Transverse colon (tissue), 4 donors: Measurements from ENCODE around the gene VKORC1. TPM values are rescaled to one million over a fixed set of nuclear protein-coding genes. Genes with fewer than 3 reads are reported as not detected.

Experiments
- DNase-seq: peaks from one replicate; pipeline ENCODE4 v3.0.0-alpha.2; 2019
- H3K27ac ChIP-seq, 4 donors: fragments of 200-600 bp; sonication (generic); 2 replicates each; pipeline ENCODE4 v1.5.1; 2016 to 2018; ENCODE audit warnings: inconsistent platforms in 4 of 4
- H3K27me3 ChIP-seq: fragments of 200-600 bp; sonication (generic); 2 replicates; pipeline ENCODE4 v1.5.1; 2017; ENCODE audit warnings: inconsistent platforms
- H3K36me3 ChIP-seq, 4 donors: fragments of 200-600 bp; sonication (generic); 2 replicates each; pipeline ENCODE4 v1.5.1; 2017 to 2019; ENCODE audit warnings: inconsistent platforms in 4 of 4
- H3K4me1 ChIP-seq, 4 donors: fragments of 200-600 bp; sonication (generic); 2 replicates each; pipeline ENCODE4 v1.5.1; 2017 to 2020; ENCODE audit warnings: inconsistent platforms in 4 of 4
- H3K4me3 ChIP-seq, 4 donors: fragments of 200-600 bp; sonication (generic); 1 replicate in 1 of 4; 2 replicates in 3 of 4; pipeline versions ENCODE4 v1.5.1 to v1.6.1; 2017 to 2019; ENCODE audit warnings: inconsistent platforms in 4 of 4
- H3K9me3 ChIP-seq, 2 donors: fragments of 200-600 bp; sonication (generic); 2 replicates each; pipeline ENCODE4 v1.5.1; 2017 to 2019; ENCODE audit warnings: inconsistent platforms in 2 of 2
- CTCF ChIP-seq, 5 experiments: fragments of 200-600 bp in 3 of 5; fragments of 450-650 bp in 2 of 5; sonication (generic) in 3 of 5; IDR thresholded peaks; 1 replicate in 2 of 5; 2 replicates in 3 of 5; pipeline ENCODE4 v1.5.1; 2016 to 2017; ENCODE audit warnings: antibody characterized with exemption in 5 of 5, inconsistent platforms in 3 of 5, mild to moderate bottlenecking in 2 of 5, moderate library complexity in 1 of 5
- EP300 ChIP-seq: sonication (generic); formaldehyde crosslinking; IDR thresholded peaks from one replicate; pipeline ENCODE4 v1.6.1; 2017; ENCODE audit warnings: antibody characterized with exemption, low read depth
- POLR2A ChIP-seq: fragments of 450-650 bp; IDR thresholded peaks from one replicate; pipeline ENCODE4 v1.6.1; 2016; ENCODE audit warnings: antibody characterized with exemption, mild to moderate bottlenecking, moderate library complexity
- POLR2AphosphoS5 ChIP-seq, 3 donors: sonication (generic); formaldehyde crosslinking; IDR thresholded peaks; one replicate each; pipeline ENCODE4 v1.6.1; 2016; ENCODE audit warnings: antibody characterized with exemption in 3 of 3
- WGBS, 2 donors: methylation state at CpG; one replicate each; pipeline ENCODE4 v1.1.5; 2018; ENCODE audit warnings: low coverage in 1 of 2; 5-methylcytosine and 5-hydroxymethylcytosine counted together
- in situ Hi-C, 4 donors: fragments of 200-750 bp; cut with MboI; loops; one replicate each; pipeline versions ENCODE4 v1.15.0 to v1.15.1; 2017; ENCODE audit warnings: low sequenced_read_pairs in 3 of 4, low pct_ligation_motif_present in 1 of 4, low pct_unique_long_range_greater_than_20kb in 1 of 4
- intact Hi-C: fragments of 100-400 bp; cut with DNase I; formaldehyde crosslinking; loops from one replicate; pipeline ENCODE4 v1.15.1; 2023; ENCODE audit warnings: low total_unique reads
- total RNA-seq, 4 donors: library from RNA; depleted of rRNA; stranded (reverse); fragments of >200 nt; gene quantifications; one replicate each; pipeline ENCODE4 v1.1.0, GENCODE V29; 2016

Gene VKORC1
- total RNA-seq, 4 donors from 2014 or later: 29.5 to 89.0 (median 72.0) TPM

- H3K36me3 ChIP-seq: peaks cover 0 to 5% (median 3%) of the 10 kb centered on the region in 4 donors
- no peaks in the 10 kb centered on the region for H3K27me3 ChIP-seq
- intact Hi-C loops (no loop called here), in situ Hi-C loops (no loop called here)
- peaks cover 8 to 59% (median 35%) of the 10 kb centered on the region in 4 donors for H3K4me1 ChIP-seq
- 95% methylated on average over 15 of the region's 23 CpGs; no CpG with 5 or more reads in 1 of the 2 donors for WGBS, 2 donors
- no peak overlapping the region for H3K4me3 ChIP-seq
- TF ChIP-seq EP300: no peak
- TF ChIP-seq CTCF (IDR thresholded peaks at IDR 0.05): no peak
- no peak for TF ChIP-seq POLR2A
- no peak for TF ChIP-seq POLR2AphosphoS5 (IDR thresholded peaks at IDR 0.05)
- no peak overlapping the region for H3K27ac ChIP-seq
- DNase-seq: no peak
- H3K9me3 ChIP-seq: no peaks in the 10 kb centered on the region
Measured at GRCh38 chr16:31111881-31112466, 17.4 kb upstream of the VKORC1 start.

GRCh38 chr16:31110106-31111034 lies 15.8 kb upstream of the VKORC1 start:
- WGBS, 2 donors: 89 to 93% methylated on average over 9 to 26 of the region's 26 CpGs
- peaks cover 3 to 52% (median 29%) of the 10 kb centered on the region in 4 donors for H3K4me1 ChIP-seq
- no peak overlapping the region for H3K4me3 ChIP-seq
- no peak for DNase-seq
- intact Hi-C loops: no loop called here
- H3K9me3 ChIP-seq: no peaks in the 10 kb centered on the region
- no peak overlapping the region for H3K27ac ChIP-seq
- TF ChIP-seq POLR2A (no peak), POLR2AphosphoS5 (IDR thresholded peaks at IDR 0.05) (no peak), EP300 (no peak), CTCF (IDR thresholded peaks at IDR 0.05) (no peak)
- in situ Hi-C loops: no loop called here
- H3K27me3 ChIP-seq: no peaks in the 10 kb centered on the region
- peaks cover 0 to 5% (median 3%) of the 10 kb centered on the region in 4 donors for H3K36me3 ChIP-seq

GRCh38 chr16:31109622-31110021 lies 15.0 kb upstream of the VKORC1 start:
- intact Hi-C loops (no loop called here), in situ Hi-C loops (no loop called here)
- no peak overlapping the region for H3K4me3 ChIP-seq
- DNase-seq: no peak
- 91 to 98% methylated on average over 4 to 10 of the region's 12 CpGs for WGBS, 2 donors
- H3K27me3 ChIP-seq: no peaks in the 10 kb centered on the region
- peaks cover 0 to 5% (median 3%) of the 10 kb centered on the region in 4 donors for H3K36me3 ChIP-seq
- no peak for TF ChIP-seq EP300
- TF ChIP-seq POLR2A: no peak
- TF ChIP-seq POLR2AphosphoS5 (IDR thresholded peaks at IDR 0.05): no peak
- no peak for TF ChIP-seq CTCF (IDR thresholded peaks at IDR 0.05)
- peak overlapping the region in 1 of 4 donors; percentile 94 for H3K27ac ChIP-seq
- no peaks in the 10 kb centered on the region for H3K9me3 ChIP-seq
- peaks cover 3 to 44% (median 27%) of the 10 kb centered on the region in 4 donors for H3K4me1 ChIP-seq

GRCh38 chr16:31108794-31109558 lies 14.4 kb upstream of the VKORC1 start:
- Histone ChIP-seq H3K9me3 (no peaks in the 10 kb centered on the region), H3K27me3 (no peaks in the 10 kb centered on the region), H3K4me1 (peaks cover 3 to 38% (median 26%) of the 10 kb centered on the region in 4 donors), H3K36me3 (peaks cover 0 to 5% (median 3%) of the 10 kb centered on the region in 4 donors), H3K27ac (peak overlapping the region; percentile 86 to 94 (median 92)), H3K4me3 (peak overlapping the region; percentile 72 to 98 (median 91))
- no peak for TF ChIP-seq POLR2AphosphoS5 (IDR thresholded peaks at IDR 0.05)
- TF ChIP-seq CTCF (IDR thresholded peaks at IDR 0.05): no peak
- no peak for TF ChIP-seq POLR2A
- no peak for TF ChIP-seq EP300
- 55 to 96% methylated on average over 4 to 32 of the region's 57 CpGs for WGBS, 2 donors
- DNase-seq: no peak
- in situ Hi-C loops: no loop called here
- intact Hi-C loops: no loop called here
